ENCODE measurements around the gene AGBL4.

The AGBL4 gene

GRCh38 chr1:48499211-48499735 lies 1524.5 kb downstream of the AGBL4 start:
- Histone ChIP-seq H3K9me3 (ENCODE audit: low read length) (no peaks in the 10 kb centered on the region), H3K4me1 (ENCODE audit: insufficient read depth, low read length, severe bottlenecking) (no peaks in the 10 kb centered on the region), H3K4me3 (ENCODE audit: low read depth, low read length, poor library complexity, severe bottlenecking) (no peak overlapping the region), H3K27me3 (ENCODE audit: insufficient read depth, low read length) (no peaks in the 10 kb centered on the region), H3K27ac (ENCODE audit: low read depth, low read length, poor library complexity, severe bottlenecking) (no peak overlapping the region), H2AFZ (ENCODE audit: low read length) (no peak overlapping the region), H4K20me1 (ENCODE audit: insufficient read depth, low read length) (no peaks in the 10 kb centered on the region), H3K79me2 (ENCODE audit: insufficient read depth, low read length) (no peaks in the 10 kb centered on the region), H3F3A (ENCODE audit: insufficient read depth, low read length) (no peaks in the 10 kb centered on the region), H3K36me3 (ENCODE audit: insufficient read depth, low read length) (no peaks in the 10 kb centered on the region), H3K4me2 (ENCODE audit: low read length) (no peak overlapping the region), H3K9me2 (ENCODE audit: low read depth, low read length) (no peaks in the 10 kb centered on the region), H3K9ac (ENCODE audit: low read length) (no peak overlapping the region)
- TF ChIP-seq, protein P1, sequence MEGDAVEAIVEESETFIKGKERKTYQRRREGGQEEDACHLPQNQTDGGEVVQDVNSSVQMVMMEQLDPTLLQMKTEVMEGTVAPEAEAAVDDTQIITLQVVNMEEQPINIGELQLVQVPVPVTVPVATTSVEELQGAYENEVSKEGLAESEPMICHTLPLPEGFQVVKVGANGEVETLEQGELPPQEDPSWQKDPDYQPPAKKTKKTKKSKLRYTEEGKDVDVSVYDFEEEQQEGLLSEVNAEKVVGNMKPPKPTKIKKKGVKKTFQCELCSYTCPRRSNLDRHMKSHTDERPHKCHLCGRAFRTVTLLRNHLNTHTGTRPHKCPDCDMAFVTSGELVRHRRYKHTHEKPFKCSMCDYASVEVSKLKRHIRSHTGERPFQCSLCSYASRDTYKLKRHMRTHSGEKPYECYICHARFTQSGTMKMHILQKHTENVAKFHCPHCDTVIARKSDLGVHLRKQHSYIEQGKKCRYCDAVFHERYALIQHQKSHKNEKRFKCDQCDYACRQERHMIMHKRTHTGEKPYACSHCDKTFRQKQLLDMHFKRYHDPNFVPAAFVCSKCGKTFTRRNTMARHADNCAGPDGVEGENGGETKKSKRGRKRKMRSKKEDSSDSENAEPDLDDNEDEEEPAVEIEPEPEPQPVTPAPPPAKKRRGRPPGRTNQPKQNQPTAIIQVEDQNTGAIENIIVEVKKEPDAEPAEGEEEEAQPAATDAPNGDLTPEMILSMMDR (IDR thresholded peaks at IDR 0.05; ENCODE audit: low read length): no peak
- no peak for TF ChIP-seq EZH2 (IDR thresholded peaks at IDR 0.05; ENCODE audit: borderline replicate concordance, low read length)

DNA sequence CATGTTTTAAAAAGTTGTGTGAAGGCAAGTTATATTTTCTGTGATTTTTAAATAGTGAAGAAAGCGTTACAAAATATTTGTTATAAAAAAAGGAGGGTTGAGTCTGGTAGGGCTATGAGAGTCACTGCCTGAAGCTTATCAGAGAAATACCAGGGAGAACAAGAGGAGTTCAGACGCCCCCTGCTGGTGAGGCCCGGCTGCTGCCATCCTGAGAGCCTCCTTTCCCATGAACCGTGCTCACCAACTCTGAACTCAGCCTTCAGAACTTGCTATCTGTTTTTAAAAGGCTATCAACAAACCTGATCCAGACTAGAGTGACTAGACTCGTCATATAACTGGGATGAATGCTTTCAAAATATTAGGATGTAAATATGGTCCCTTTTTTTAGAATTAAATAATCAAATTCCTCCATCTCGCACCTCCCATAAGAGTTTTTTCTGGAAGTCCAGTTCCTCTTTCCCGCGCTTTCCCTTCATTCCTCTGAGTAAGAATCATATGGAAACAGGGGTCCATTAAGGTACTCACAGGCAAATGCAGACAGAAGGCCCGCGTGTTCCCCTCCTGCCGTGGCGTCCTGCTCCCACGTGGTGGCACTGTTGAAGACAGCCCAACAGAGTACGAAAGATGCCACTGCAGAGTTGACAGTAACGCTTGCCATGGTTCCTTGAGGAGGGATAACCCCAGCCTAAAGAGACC lies 1525.5 kb downstream of the AGBL4 start:
- Histone ChIP-seq H3K4me2 (ENCODE audit: low read length) (no peak overlapping the region), H3K4me1 (ENCODE audit: insufficient read depth, low read length, severe bottlenecking) (no peaks in the 10 kb centered on the region), H3K9me3 (ENCODE audit: low read length) (no peaks in the 10 kb centered on the region), H3K9me2 (ENCODE audit: low read depth, low read length) (no peaks in the 10 kb centered on the region), H3K27ac (ENCODE audit: low read depth, low read length, poor library complexity, severe bottlenecking) (no peak overlapping the region), H3K79me2 (ENCODE audit: insufficient read depth, low read length) (no peaks in the 10 kb centered on the region), H3K27me3 (ENCODE audit: insufficient read depth, low read length) (no peaks in the 10 kb centered on the region), H4K20me1 (ENCODE audit: insufficient read depth, low read length) (no peaks in the 10 kb centered on the region), H3F3A (ENCODE audit: insufficient read depth, low read length) (no peaks in the 10 kb centered on the region), H2AFZ (ENCODE audit: low read length) (no peak overlapping the region), H3K36me3 (ENCODE audit: insufficient read depth, low read length) (no peaks in the 10 kb centered on the region), H3K4me3 (ENCODE audit: low read depth, low read length, poor library complexity, severe bottlenecking) (no peak overlapping the region), H3K9ac (ENCODE audit: low read length) (no peak overlapping the region)
- TF ChIP-seq, protein P1 (IDR thresholded peaks at IDR 0.05; ENCODE audit: low read length): peak; percentile 75
- no peak for TF ChIP-seq EZH2 (IDR thresholded peaks at IDR 0.05; ENCODE audit: borderline replicate concordance, low read length)

GRCh38 chr1:48495911-48496310 lies 1527.8 kb downstream of the AGBL4 start:
- H3K4me1 ChIP-seq (ENCODE audit: insufficient read depth, low read length, severe bottlenecking): no peaks in the 10 kb centered on the region
- no peaks in the 10 kb centered on the region for H3K79me2 ChIP-seq (ENCODE audit: insufficient read depth, low read length)
- no peak overlapping the region for H3K4me3 ChIP-seq (ENCODE audit: low read depth, low read length, poor library complexity, severe bottlenecking)
- TF ChIP-seq, protein P1 (IDR thresholded peaks at IDR 0.05; ENCODE audit: low read length): no peak
- no peaks in the 10 kb centered on the region for H3K9me2 ChIP-seq (ENCODE audit: low read depth, low read length)
- H3K9ac ChIP-seq (ENCODE audit: low read length): no peak overlapping the region
- no peaks in the 10 kb centered on the region for H3K27me3 ChIP-seq (ENCODE audit: insufficient read depth, low read length)
- H3K9me3 ChIP-seq (ENCODE audit: low read length): no peaks in the 10 kb centered on the region
- H3K27ac ChIP-seq (ENCODE audit: low read depth, low read length, poor library complexity, severe bottlenecking): no peak overlapping the region
- no peaks in the 10 kb centered on the region for H4K20me1 ChIP-seq (ENCODE audit: insufficient read depth, low read length)
- no peak overlapping the region for H2AFZ ChIP-seq (ENCODE audit: low read length)
- no peaks in the 10 kb centered on the region for H3K36me3 ChIP-seq (ENCODE audit: insufficient read depth, low read length)
- no peak overlapping the region for H3K4me2 ChIP-seq (ENCODE audit: low read length)
- H3F3A ChIP-seq (ENCODE audit: insufficient read depth, low read length): no peaks in the 10 kb centered on the region

Measured in OCI-LY1 (cell line).